GM19023 (cell line): ENCODE data around the gene WDR43.

Experiments used
- ATAC-seq: cut with Tn5 transposase; IDR thresholded peaks from one replicate; pipeline ENCODE4 v1.9.1; 2021; ENCODE audit warnings: mild to moderate bottlenecking, moderate library complexity; ENCODE audit not compliant: unreplicated experiment

Gene WDR43

GRCh38 chr2:28991460-28991859 lies 97.0 kb downstream of the WDR43 start:
- ATAC-seq, result no peak

- ATAC-seq, result no peak
Observed at GRCh38 chr2:28993206-28993960, 98.9 kb downstream of the WDR43 start.

- ATAC-seq, result no peak
Observed at GRCh38 chr2:28994074-28994473, 99.6 kb downstream of the WDR43 start.

DNA sequence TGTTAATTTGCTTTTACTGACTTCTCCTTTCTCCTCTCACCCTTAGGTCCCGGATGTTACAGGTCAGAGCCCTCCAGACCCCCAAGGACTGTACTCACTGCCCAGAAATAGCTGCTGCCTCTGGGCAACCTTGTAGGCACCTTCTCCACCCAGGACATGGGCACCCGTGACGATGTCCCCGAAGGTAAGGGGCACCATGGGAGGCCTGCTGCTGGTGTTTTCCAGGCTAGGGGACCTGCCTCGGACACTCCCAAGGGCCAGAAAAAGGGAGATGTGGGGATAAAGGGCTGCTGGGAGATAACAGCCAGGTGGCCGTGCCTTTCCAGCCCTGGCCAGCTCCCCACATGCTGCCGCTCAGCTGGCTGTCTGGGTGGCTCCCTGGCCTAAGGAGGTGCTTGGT lies 100.2 kb downstream of the WDR43 start:
- ATAC-seq, result no peak

DNA sequence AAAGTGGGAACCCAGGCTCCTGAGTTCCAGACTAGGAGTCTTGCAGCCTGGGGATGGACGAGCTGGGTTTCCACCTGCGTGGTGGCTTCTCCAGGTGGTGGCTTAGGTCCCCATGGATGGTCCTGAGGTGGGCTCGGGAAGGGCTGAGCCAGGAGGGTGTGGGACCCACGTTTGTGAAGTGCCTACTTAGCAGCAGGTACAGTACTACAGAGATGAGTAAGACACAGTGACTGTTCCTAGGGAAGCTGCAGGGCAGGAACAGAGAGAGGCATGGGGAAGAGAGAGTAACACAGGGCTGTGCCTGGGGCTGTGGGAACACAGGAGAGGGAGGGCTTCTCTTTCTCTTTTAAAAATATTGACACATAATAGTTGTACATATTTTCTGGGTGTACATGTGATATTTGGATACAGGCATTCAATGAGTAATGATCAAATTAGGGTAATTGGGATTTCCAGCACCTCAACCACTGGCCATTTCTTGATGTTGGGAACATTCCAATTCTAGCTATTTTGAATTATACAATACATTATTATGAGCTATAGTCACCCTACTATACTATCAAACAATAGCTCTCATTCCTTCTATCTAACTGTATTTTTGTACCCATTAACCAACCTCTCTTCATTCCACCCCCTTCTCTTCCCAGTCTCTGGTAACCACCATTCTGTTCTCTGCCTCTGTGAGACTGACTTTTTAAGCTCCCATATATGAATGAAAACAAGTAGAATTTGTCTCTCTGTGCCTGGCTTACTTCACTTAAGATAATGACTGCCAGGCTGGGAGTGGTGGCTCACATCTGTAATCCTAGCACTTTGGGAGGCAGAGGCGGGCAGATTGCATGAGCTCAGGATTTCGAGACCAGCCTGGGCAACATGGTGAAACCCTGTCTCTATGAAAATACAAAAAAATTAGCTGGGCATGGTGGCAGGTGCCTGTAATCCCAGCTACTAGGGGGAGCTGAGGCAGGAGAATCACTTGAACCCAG lies 101.6 kb downstream of the WDR43 start:
- ATAC-seq, result no peak

DNA sequence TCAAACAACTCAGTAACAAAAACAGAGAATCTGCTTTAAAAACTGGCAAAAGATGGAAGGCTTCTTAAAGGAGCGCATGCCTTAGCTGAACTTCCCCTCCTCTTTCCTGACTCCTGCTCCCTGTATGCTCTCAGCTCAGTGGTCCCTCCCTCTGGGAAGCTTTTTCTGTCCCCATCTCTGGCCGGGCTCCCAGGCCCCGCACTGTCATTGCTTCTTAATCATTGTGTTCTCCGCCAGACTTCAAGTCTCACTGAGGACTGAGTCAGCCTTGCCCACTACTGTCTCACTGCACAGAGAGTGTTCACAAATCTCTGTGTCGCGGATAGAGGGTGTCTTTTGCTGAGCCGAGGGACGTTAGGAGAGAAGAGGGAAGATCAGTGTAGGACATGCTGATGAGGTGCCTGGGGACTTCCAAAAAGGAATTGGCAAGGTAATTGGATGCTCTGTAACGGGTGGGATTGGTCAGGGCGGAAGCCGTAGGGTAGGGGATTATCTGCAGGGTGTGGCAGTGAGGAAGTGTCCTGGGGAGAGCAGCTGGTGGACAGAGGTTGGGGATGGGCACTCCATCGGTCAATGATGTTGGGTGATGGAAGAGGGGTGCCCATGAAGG lies 102.9 kb downstream of the WDR43 start:
- ATAC-seq, result no peak
